Nephron progenitor cell (in vitro differentiated cells): Measurements from ENCODE around the gene CDKL1.

Source experiments
- DNase-seq: peaks from one replicate; pipeline ENCODE4 v3.0.0; 2021
- H3K27ac Mint-ChIP-seq: 2 replicates; pipeline ENCODE4 v1.8.0; 2021; ENCODE audit warnings: mild to moderate bottlenecking, moderate library complexity, mixed read lengths
- H3K27me3 Mint-ChIP-seq: 2 replicates; pipeline ENCODE4 v1.8.0; 2021; ENCODE audit warnings: mild to moderate bottlenecking, low read depth, mixed read lengths; ENCODE audit not compliant: poor library complexity
- H3K36me3 Mint-ChIP-seq: 2 replicates; pipeline ENCODE4 v1.8.0; 2021; ENCODE audit warnings: low read depth, mixed read lengths
- H3K4me1 Mint-ChIP-seq: 2 replicates; pipeline ENCODE4 v1.8.0; 2021; ENCODE audit warnings: mixed read lengths
- H3K4me3 Mint-ChIP-seq: 2 replicates; pipeline ENCODE4 v1.8.0; 2021; ENCODE audit warnings: mild to moderate bottlenecking, moderate library complexity, mixed read lengths
- H3K9me3 Mint-ChIP-seq: 2 replicates; pipeline ENCODE4 v1.8.0; 2021; ENCODE audit warnings: mild to moderate bottlenecking, moderate library complexity, mixed read lengths
- CTCF ChIP-seq: fragments of 200-600 bp; sonication (generic); IDR thresholded peaks from 2 replicates; pipeline ENCODE4 v1.5.0; 2021; ENCODE audit warnings: antibody characterized with exemption

CDKL1 gene

GRCh38 chr14:50334211-50334610 is 62.5 kb downstream of the CDKL1 start:
- Mint-ChIP-seq H3K27me3 (peaks cover 2% of the 10 kb centered on the region), H3K36me3 (peaks cover 18% of the 10 kb centered on the region), H3K9me3 (no peaks in the 10 kb centered on the region), H3K4me3 (no peak overlapping the region), H3K27ac (no peak overlapping the region), H3K4me1 (peaks cover 28% of the 10 kb centered on the region)
- DNase-seq = no peak
- TF ChIP-seq CTCF = no peak

- no peaks in the 10 kb centered on the region for H3K9me3 Mint-ChIP-seq
- peaks cover 23% of the 10 kb centered on the region for H3K4me1 Mint-ChIP-seq
- H3K27me3 Mint-ChIP-seq = no peaks in the 10 kb centered on the region
- no peak for DNase-seq
- no peak overlapping the region for H3K27ac Mint-ChIP-seq
- no peak for TF ChIP-seq CTCF
- peaks cover 18% of the 10 kb centered on the region for H3K36me3 Mint-ChIP-seq
- no peak overlapping the region for H3K4me3 Mint-ChIP-seq
Observed at GRCh38 chr14:50333014-50333509, 63.6 kb downstream of the CDKL1 start.

DNA sequence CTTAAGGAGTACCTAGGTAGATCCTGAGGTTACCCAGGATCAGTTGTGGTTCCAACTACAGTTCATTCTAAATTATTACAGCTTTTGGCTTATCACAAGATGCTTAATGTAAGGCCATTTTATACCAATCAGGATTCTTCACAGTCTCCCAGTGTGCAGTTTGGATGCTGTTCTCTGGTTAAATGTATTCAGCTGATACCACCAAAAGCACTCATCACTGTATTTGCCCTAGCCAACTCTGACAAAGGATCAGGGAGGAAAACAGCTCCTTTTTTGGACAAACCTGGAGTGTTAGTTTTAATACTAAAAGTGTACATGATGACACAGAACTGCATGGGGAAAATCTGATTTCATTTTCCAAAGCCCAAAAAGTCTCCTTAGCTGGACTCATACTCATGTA is 65.1 kb downstream of the CDKL1 start:
- no peak for DNase-seq
- Mint-ChIP-seq H3K27ac (no peak overlapping the region), H3K27me3 (no peaks in the 10 kb centered on the region), H3K4me1 (peaks cover 22% of the 10 kb centered on the region), H3K36me3 (peaks cover 18% of the 10 kb centered on the region), H3K9me3 (no peaks in the 10 kb centered on the region), H3K4me3 (no peak overlapping the region)
- TF ChIP-seq CTCF = no peak

DNA sequence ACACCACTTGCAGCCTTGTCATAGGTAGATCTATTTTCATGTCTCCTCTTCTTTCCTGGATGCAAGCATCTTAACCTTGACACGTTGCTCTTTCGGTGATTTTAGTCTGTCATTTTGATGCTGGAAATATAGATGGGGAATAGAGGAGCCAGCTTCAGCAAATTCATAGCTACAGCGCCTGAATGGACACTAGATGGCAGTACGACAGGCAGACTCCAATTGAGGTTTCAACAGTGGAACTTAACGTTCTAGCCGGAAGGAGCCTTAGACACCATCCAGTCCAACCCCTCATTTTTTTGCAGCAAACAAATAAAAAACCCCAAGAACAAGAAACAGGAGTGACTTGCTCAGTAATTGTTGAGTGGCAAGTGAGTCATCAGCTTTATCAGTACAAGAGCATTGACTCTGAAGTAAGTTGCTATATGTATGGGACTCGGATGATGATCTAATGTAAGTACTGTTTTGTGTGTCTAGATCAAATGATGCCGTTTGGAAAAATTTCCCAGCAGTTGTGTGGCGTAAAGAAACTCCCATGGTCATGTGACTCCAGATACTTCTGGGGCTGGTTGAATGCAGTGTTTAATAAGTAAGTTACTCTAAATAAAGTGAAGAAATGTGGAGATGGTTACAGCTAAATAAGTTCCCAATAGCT is 75.5 kb downstream of the CDKL1 start:
- Mint-ChIP-seq H3K4me1 (peaks cover 21% of the 10 kb centered on the region), H3K36me3 (peaks cover 25% of the 10 kb centered on the region), H3K27ac (no peak overlapping the region), H3K4me3 (no peak overlapping the region), H3K9me3 (peaks cover 13% of the 10 kb centered on the region), H3K27me3 (no peaks in the 10 kb centered on the region)
- DNase-seq = peak; percentile 56
- peak; percentile 78 for TF ChIP-seq CTCF

DNA sequence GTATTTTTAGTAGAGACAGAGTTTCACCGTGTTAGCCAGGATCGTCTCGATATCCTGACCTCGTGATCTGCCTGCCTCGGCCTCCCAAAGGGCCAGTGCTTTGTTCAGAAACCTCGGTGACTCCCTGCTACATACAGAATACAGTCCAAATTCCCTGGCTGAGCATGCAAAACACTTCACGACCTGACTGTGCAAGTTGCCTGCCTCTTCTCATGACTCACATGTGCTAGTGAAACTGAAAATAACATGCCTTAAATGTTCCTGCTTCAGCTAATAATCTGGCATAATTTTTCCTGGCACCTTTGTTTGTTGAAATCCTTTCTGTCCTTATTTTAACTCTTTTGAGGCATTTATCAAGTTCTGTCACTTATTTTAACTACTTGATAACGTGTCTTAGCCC is 76.4 kb downstream of the CDKL1 start:
- peaks cover 21% of the 10 kb centered on the region for H3K4me1 Mint-ChIP-seq
- H3K9me3 Mint-ChIP-seq = peaks cover 20% of the 10 kb centered on the region
- DNase-seq = no peak
- H3K36me3 Mint-ChIP-seq = peaks cover 27% of the 10 kb centered on the region
- H3K27ac Mint-ChIP-seq = no peak overlapping the region
- H3K4me3 Mint-ChIP-seq = no peak overlapping the region
- H3K27me3 Mint-ChIP-seq = no peaks in the 10 kb centered on the region
- no peak for TF ChIP-seq CTCF

DNA sequence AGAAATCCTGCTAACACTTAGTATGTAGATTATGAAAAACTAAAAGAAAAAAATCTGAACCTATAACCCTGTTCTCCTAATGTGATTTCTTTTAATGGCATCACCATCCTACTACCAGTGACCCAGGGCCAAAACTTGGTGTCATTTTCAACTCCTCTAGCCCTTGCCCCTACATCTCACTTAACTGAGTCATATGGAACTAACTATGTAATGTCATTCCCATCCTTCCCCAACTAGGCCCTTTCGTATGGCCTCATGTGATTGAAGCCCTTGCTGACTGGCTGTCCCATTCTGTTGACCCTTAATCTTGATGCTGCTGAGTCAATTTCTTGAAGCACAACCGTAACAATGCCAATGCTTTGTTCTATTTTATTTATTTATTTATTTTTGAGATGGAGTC is 77.0 kb downstream of the CDKL1 start:
- DNase-seq = no peak
- Mint-ChIP-seq H3K27me3 (peaks cover 3% of the 10 kb centered on the region), H3K4me3 (no peak overlapping the region), H3K27ac (peak overlapping the region; percentile 95), H3K36me3 (peaks cover 27% of the 10 kb centered on the region), H3K9me3 (peaks cover 26% of the 10 kb centered on the region), H3K4me1 (peaks cover 21% of the 10 kb centered on the region)
- TF ChIP-seq CTCF = no peak
